ENCODE data around the gene NUP93. TPM values are rescaled to one million over a fixed set of nuclear protein-coding genes. Genes with fewer than 3 reads are reported as not detected.

The NUP93 gene
- total and polyA plus RNA-seq, 2 experiments from 2014 or later = 139 to 187 TPM

- peaks cover 41% of the 10 kb centered on the region for H4K20me1 ChIP-seq (replicated peaks; ENCODE audit: insufficient read depth)
- Mint-ChIP-seq H3K4me3 (no peak overlapping the region), H3K9me3 (peaks cover 9% of the 10 kb centered on the region), H3K27me3 (ENCODE audit: insufficient read depth, low read depth, poor library complexity) (peaks cover 5% of the 10 kb centered on the region), H3K36me3 (ENCODE audit: low read depth) (peaks cover 40% of the 10 kb centered on the region), H3K27ac (no peak overlapping the region), H3K4me1 (peaks cover 32% of the 10 kb centered on the region)
- H3K79me2 ChIP-seq (replicated peaks; ENCODE audit: insufficient read depth) = peaks cover 96% of the 10 kb centered on the region
- ATAC-seq = no peak
- no peaks in the 10 kb centered on the region for H3F3A ChIP-seq (replicated peaks; ENCODE audit: low read depth)
- H3K27ac ChIP-seq (ENCODE audit: low read depth) = no peak overlapping the region
- H3K4me1 ChIP-seq (ENCODE audit: insufficient read depth) = peaks cover 22% of the 10 kb centered on the region
- no peak overlapping the region for H2AFZ ChIP-seq
- DNase-seq (ENCODE audit: low spot score) = no peak
- 0 out of 2 replicates have a peak, but pooled peaks cover 2% of the 10 kb centered on the region for H3K36me3 ChIP-seq (ENCODE audit: insufficient read depth)
- TF ChIP-seq, protein P1, sequence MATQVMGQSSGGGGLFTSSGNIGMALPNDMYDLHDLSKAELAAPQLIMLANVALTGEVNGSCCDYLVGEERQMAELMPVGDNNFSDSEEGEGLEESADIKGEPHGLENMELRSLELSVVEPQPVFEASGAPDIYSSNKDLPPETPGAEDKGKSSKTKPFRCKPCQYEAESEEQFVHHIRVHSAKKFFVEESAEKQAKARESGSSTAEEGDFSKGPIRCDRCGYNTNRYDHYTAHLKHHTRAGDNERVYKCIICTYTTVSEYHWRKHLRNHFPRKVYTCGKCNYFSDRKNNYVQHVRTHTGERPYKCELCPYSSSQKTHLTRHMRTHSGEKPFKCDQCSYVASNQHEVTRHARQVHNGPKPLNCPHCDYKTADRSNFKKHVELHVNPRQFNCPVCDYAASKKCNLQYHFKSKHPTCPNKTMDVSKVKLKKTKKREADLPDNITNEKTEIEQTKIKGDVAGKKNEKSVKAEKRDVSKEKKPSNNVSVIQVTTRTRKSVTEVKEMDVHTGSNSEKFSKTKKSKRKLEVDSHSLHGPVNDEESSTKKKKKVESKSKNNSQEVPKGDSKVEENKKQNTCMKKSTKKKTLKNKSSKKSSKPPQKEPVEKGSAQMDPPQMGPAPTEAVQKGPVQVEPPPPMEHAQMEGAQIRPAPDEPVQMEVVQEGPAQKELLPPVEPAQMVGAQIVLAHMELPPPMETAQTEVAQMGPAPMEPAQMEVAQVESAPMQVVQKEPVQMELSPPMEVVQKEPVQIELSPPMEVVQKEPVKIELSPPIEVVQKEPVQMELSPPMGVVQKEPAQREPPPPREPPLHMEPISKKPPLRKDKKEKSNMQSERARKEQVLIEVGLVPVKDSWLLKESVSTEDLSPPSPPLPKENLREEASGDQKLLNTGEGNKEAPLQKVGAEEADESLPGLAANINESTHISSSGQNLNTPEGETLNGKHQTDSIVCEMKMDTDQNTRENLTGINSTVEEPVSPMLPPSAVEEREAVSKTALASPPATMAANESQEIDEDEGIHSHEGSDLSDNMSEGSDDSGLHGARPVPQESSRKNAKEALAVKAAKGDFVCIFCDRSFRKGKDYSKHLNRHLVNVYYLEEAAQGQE (IDR thresholded peaks at IDR 0.05; ENCODE audit: unreplicated experiment) = no peak
- TF ChIP-seq, protein P2, sequence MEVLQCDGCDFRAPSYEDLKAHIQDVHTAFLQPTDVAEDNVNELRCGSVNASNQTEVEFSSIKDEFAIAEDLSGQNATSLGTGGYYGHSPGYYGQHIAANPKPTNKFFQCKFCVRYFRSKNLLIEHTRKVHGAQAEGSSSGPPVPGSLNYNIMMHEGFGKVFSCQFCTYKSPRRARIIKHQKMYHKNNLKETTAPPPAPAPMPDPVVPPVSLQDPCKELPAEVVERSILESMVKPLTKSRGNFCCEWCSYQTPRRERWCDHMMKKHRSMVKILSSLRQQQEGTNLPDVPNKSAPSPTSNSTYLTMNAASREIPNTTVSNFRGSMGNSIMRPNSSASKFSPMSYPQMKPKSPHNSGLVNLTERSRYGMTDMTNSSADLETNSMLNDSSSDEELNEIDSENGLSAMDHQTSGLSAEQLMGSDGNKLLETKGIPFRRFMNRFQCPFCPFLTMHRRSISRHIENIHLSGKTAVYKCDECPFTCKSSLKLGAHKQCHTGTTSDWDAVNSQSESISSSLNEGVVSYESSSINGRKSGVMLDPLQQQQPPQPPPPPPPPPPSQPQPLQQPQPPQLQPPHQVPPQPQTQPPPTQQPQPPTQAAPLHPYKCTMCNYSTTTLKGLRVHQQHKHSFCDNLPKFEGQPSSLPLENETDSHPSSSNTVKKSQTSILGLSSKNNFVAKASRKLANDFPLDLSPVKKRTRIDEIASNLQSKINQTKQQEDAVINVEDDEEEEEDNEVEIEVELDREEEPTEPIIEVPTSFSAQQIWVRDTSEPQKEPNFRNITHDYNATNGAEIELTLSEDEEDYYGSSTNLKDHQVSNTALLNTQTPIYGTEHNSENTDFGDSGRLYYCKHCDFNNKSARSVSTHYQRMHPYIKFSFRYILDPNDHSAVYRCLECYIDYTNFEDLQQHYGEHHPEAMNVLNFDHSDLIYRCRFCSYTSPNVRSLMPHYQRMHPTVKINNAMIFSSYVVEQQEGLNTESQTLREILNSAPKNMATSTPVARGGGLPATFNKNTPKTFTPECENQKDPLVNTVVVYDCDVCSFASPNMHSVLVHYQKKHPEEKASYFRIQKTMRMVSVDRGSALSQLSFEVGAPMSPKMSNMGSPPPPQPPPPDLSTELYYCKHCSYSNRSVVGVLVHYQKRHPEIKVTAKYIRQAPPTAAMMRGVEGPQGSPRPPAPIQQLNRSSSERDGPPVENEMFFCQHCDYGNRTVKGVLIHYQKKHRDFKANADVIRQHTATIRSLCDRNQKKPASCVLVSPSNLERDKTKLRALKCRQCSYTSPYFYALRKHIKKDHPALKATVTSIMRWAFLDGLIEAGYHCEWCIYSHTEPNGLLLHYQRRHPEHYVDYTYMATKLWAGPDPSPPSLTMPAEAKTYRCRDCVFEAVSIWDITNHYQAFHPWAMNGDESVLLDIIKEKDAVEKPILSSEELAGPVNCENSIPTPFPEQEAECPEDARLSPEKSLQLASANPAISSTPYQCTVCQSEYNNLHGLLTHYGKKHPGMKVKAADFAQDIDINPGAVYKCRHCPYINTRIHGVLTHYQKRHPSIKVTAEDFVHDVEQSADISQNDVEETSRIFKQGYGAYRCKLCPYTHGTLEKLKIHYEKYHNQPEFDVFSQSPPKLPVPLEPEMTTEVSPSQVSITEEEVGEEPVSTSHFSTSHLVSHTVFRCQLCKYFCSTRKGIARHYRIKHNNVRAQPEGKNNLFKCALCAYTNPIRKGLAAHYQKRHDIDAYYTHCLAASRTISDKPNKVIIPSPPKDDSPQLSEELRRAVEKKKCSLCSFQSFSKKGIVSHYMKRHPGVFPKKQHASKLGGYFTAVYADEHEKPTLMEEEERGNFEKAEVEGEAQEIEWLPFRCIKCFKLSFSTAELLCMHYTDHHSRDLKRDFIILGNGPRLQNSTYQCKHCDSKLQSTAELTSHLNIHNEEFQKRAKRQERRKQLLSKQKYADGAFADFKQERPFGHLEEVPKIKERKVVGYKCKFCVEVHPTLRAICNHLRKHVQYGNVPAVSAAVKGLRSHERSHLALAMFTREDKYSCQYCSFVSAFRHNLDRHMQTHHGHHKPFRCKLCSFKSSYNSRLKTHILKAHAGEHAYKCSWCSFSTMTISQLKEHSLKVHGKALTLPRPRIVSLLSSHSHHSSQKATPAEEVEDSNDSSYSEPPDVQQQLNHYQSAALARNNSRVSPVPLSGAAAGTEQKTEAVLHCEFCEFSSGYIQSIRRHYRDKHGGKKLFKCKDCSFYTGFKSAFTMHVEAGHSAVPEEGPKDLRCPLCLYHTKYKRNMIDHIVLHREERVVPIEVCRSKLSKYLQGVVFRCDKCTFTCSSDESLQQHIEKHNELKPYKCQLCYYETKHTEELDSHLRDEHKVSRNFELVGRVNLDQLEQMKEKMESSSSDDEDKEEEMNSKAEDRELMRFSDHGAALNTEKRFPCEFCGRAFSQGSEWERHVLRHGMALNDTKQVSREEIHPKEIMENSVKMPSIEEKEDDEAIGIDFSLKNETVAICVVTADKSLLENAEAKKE (CRISPR knock-in tag; IDR thresholded peaks at IDR 0.05) = no peak
- TF ChIP-seq POLR2AphosphoS5 (IDR thresholded peaks at IDR 0.05; ENCODE audit: low read depth) (no peak), NANOG (IDR thresholded peaks at IDR 0.05; ENCODE audit: borderline replicate concordance) (no peak), EZH2 (IDR thresholded peaks at IDR 0.05; ENCODE audit: low read depth, unreplicated experiment) (no peak), STAT1 (IDR thresholded peaks at IDR 0.05; ENCODE audit: unreplicated experiment) (no peak), JUNB (IDR thresholded peaks at IDR 0.05; ENCODE audit: unreplicated experiment) (no peak), EZH2phosphoT487 (IDR thresholded peaks at IDR 0.05; ENCODE audit: unreplicated experiment) (no peak), ZNF114 (CRISPR knock-in tag; IDR thresholded peaks at IDR 0.05) (no peak), ZNF331 (CRISPR knock-in tag; IDR thresholded peaks at IDR 0.05; ENCODE audit: low read depth) (no peak), CREB1 (CRISPR knock-in tag; IDR thresholded peaks at IDR 0.05; ENCODE audit: low read depth) (no peak)
- TF ChIP-seq, protein P3, sequence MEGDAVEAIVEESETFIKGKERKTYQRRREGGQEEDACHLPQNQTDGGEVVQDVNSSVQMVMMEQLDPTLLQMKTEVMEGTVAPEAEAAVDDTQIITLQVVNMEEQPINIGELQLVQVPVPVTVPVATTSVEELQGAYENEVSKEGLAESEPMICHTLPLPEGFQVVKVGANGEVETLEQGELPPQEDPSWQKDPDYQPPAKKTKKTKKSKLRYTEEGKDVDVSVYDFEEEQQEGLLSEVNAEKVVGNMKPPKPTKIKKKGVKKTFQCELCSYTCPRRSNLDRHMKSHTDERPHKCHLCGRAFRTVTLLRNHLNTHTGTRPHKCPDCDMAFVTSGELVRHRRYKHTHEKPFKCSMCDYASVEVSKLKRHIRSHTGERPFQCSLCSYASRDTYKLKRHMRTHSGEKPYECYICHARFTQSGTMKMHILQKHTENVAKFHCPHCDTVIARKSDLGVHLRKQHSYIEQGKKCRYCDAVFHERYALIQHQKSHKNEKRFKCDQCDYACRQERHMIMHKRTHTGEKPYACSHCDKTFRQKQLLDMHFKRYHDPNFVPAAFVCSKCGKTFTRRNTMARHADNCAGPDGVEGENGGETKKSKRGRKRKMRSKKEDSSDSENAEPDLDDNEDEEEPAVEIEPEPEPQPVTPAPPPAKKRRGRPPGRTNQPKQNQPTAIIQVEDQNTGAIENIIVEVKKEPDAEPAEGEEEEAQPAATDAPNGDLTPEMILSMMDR (conservative IDR thresholded peaks at IDR 0.05; ENCODE audit: low read depth in 2 of 2) = no peak
- TF ChIP-seq, protein P4, sequence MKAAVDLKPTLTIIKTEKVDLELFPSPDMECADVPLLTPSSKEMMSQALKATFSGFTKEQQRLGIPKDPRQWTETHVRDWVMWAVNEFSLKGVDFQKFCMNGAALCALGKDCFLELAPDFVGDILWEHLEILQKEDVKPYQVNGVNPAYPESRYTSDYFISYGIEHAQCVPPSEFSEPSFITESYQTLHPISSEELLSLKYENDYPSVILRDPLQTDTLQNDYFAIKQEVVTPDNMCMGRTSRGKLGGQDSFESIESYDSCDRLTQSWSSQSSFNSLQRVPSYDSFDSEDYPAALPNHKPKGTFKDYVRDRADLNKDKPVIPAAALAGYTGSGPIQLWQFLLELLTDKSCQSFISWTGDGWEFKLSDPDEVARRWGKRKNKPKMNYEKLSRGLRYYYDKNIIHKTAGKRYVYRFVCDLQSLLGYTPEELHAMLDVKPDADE (IDR thresholded peaks at IDR 0.05) = no peak
- H3K4me2 ChIP-seq = no peak overlapping the region
- no peak overlapping the region for H3K4me3 ChIP-seq
- H3K9me2 ChIP-seq (ENCODE audit: insufficient read depth) = no peaks in the 10 kb centered on the region
- no peaks in the 10 kb centered on the region for H3K27me3 ChIP-seq (ENCODE audit: insufficient read depth)
These were observed 18.9 kb downstream of the NUP93 start for GRCh38 chr16:56748826-56749225.

Data from GM23338 (cell line).